Coronary artery (tissue), 2 donors: ENCODE results near the gene CDC14A.

ENCODE experiments used
- DNase-seq: peaks from one replicate; pipeline ENCODE4 v3.0.0-alpha.2; 2017; ENCODE audit warnings: low spot score
- H3K27ac ChIP-seq, 2 donors: fragments of 200-600 bp; sonication (generic); one replicate each; pipeline ENCODE4 v1.5.1; 2016 to 2019
- H3K4me3 ChIP-seq: fragments of 200-600 bp; sonication (generic); 2 replicates; pipeline ENCODE4 v1.5.1; 2016; ENCODE audit warnings: mild to moderate bottlenecking, moderate library complexity
- TF ChIP-seq, protein P1 (sequence below): fragments of 200-600 bp; sonication (generic); IDR thresholded peaks from one replicate; pipeline ENCODE4 v1.5.1; 2019; ENCODE audit warnings: antibody characterized with exemption

The CDC14A gene

DNA sequence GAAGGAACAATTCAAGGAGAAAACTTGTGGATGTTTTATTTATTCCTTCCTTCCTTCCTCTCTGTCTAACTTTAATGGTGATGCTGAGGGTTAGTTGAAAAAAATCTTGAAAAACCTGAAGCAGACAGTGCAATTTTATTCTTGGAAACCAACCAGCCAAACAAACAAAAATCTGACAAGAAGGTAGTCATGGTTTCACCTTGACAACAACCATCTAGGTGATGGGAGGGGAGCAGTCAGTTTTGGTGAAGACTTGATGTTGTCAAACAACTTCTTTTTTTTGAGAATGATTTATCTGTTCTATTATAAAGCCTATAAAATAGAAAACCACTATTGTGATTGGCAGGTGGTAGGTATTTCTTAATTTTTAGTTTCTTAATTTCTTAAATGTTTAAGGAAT lies 93.3 kb downstream of the CDC14A start:
- H3K27ac ChIP-seq = no peak overlapping the region
- DNase-seq = no peak

DNA sequence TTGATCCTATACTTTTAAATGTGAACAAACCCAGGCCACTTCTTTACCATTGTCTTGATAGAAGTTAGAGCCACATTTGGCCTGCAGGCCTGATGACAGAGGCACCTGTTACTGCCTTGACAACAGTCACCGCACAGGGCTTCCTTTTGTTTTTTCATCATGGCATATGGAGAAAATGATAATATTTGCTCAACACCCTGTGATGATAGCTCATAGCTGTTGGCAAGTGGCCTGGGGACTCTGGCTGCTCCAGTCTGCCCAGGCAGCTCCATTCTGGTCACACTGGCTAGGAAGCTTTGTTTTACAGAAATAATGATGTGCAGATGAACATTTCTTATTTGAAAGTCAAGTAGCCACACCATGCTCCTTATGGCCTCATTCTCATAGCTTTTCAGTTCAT lies 96.1 kb downstream of the CDC14A start:
- TF ChIP-seq, protein P1, sequence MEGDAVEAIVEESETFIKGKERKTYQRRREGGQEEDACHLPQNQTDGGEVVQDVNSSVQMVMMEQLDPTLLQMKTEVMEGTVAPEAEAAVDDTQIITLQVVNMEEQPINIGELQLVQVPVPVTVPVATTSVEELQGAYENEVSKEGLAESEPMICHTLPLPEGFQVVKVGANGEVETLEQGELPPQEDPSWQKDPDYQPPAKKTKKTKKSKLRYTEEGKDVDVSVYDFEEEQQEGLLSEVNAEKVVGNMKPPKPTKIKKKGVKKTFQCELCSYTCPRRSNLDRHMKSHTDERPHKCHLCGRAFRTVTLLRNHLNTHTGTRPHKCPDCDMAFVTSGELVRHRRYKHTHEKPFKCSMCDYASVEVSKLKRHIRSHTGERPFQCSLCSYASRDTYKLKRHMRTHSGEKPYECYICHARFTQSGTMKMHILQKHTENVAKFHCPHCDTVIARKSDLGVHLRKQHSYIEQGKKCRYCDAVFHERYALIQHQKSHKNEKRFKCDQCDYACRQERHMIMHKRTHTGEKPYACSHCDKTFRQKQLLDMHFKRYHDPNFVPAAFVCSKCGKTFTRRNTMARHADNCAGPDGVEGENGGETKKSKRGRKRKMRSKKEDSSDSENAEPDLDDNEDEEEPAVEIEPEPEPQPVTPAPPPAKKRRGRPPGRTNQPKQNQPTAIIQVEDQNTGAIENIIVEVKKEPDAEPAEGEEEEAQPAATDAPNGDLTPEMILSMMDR = no peak
- H3K4me3 ChIP-seq = no peak overlapping the region
- no peak overlapping the region for H3K27ac ChIP-seq
- no peak for DNase-seq

More for the DNA sequence above, 93.3 kb downstream of the CDC14A start:
- H3K4me3 ChIP-seq = no peak overlapping the region
- TF ChIP-seq, protein P1 = no peak

DNA sequence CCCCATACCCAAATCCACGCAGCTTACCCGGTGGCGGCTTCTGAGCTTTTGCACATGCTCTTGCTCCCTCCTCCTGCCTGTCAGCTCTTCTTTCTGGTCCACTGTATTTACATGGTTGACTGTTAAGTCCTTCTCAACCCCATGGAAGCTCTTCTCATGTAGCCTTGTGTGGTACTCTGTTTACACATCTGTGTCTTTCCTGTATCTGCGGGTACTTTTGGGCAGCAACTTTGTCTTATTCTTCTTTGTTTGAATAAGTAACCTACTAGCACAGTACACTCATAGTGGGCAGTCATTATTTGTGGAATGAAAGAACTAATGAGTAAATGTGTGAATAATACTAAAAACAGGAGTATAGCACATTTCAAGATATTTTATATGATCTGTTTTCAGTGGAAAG lies 97.2 kb downstream of the CDC14A start:
- TF ChIP-seq, protein P1 = no peak
- DNase-seq = no peak
- Histone ChIP-seq H3K4me3 (no peak overlapping the region), H3K27ac (no peak overlapping the region)

DNA sequence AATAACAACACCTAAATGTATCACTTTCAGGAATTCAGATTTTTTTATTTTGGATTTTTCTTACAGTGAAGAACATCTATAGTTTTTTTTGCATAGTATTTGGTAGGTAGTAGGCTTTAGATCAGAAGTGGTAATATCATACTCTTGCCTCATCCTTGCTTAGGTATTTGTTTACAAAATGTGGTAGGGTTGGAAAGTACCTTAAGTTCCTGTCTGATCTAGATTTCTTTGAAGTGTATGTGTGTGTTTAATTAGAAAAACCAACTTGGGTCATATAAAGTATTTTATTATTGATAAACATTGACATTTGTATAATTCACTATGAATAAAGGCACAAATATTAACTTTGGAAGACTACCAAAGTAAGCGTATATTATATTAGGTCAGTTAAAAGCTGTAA lies 100.3 kb downstream of the CDC14A start:
- H3K4me3 ChIP-seq = no peak overlapping the region
- TF ChIP-seq, protein P1 = no peak
- H3K27ac ChIP-seq = no peak overlapping the region
- DNase-seq = no peak

DNA sequence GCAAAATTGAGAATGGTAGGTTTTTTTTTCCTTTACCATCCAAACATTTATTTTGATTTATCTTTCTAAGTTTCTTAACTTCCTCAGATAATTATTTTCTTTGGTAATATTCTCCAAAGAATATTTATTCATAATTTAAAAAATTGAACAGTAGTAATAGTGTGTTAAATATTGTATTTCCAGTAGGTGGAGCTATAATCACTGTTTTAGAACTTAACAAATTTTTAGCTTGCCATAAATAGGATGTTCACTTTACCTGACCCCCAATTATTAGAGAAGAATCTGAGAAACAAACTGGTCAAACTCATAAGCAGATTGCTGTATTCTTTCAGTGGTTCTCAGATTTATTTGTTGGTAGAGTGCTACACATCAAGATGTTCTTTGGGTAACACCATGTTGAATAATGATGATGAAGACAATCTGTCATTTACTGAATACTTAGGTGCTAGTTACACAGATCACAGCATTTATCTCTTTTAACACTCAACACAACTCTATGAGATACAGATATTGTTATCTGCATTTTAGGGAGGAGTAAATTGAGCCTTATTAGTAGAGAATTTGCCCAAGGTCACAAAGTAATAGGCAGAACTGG lies 103.3 kb downstream of the CDC14A start:
- TF ChIP-seq, protein P1 = no peak
- no peak overlapping the region for H3K27ac ChIP-seq
- no peak for DNase-seq
- no peak overlapping the region for H3K4me3 ChIP-seq

DNA sequence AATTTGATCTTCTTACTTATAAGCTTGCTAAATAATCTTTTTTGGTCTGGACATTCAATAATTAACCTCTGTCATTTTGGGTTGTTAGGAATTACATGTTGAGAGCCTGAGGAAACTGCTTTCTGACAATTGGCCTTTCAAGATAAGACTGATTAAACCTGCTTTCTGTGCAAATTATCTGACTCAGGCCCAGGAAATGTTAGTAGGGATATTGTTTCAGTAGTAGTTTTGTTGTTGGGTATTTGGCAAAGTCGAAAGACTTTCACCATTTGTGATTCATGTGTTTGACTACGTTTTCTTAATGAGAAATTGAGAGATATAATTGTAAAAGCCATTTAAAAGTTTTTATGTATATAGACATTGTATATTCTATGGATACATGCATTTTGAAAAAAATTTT lies 104.6 kb downstream of the CDC14A start:
- TF ChIP-seq, protein P1 = no peak
- no peak overlapping the region for H3K27ac ChIP-seq
- no peak for DNase-seq
- H3K4me3 ChIP-seq = no peak overlapping the region

DNA sequence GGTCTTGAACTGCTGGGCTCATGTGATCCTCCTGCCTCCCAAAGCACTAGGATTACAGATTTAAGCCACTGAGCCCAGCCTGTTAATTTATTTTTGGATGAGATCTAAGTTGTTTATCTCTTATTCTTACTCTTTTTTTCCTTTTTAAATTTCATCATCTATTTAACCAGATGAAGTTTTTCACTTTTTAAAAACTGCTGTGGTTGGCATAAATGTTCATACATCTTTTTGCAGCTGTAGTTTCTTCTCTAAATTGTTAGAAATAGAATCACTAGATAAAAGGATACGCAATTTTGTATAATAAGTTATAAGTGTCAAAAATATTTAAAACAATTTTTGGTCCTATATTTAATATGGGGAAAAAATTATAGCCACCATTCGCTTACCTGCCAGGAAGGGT lies 105.4 kb downstream of the CDC14A start:
- Histone ChIP-seq H3K27ac (no peak overlapping the region), H3K4me3 (no peak overlapping the region)
- DNase-seq = no peak
- TF ChIP-seq, protein P1 = no peak
